ENCODE data around the gene WNT9B. TPM values are rescaled to one million over a fixed set of nuclear protein-coding genes. Genes with fewer than 3 reads are reported as not detected.

The WNT9B gene
- total RNA-seq, 1 experiment from 2014 or later = 0.70 TPM

DNA sequence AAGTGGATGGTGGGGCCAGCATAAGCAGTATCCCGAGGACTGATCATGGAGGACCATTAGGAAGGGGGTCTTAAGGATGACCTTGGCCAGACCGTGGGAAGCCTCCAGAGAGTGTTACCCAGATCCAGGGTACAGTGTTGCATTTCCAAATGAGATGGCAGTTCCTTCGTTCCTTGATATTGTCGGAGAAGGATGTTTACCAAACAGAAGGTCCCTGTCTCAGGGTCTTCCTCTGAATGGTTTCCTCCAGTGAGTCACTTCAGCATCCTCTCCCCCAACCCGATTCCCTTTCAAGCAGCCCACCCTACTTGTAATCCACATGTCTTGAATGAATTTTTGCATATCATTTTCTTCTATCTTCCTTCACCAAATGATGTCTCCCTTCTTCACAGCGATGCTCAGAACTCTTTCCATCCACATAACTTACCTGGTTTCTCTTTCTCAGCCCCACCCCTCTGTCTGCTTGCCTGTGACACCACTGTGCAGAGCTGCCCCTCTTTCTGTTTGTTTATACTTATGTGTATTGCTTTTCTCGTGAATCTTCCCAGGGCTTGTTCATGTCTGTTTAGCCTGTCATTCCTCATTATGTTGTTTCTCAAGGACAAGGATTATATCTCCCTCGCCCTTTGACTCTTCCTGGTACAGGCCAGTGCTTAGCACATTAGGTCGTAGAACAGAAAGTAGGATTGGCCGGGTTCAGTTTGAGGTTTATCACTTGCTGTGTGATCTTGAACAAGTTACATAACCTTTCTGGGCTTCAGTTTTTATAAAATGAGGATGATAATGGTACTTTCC is 77.3 kb downstream of the WNT9B start:
- Histone ChIP-seq H3K4me1 (ENCODE audit: insufficient read depth, low read length) (no peaks in the 10 kb centered on the region), H3K27ac (ENCODE audit: insufficient read length, low read depth, low read length) (no peak overlapping the region), H3T11ph (ENCODE audit: low read length) (no peak overlapping the region), H3K79me2 (ENCODE audit: insufficient read depth, low read length) (peaks cover 18% of the 10 kb centered on the region; the same call in 1 of the 2 replicates), H3K56ac (ENCODE audit: insufficient read length, low read depth, low read length) (no peak overlapping the region), H3K14ac (ENCODE audit: insufficient read depth, low read length) (no peak overlapping the region), H4K91ac (ENCODE audit: insufficient read length, low read depth, low read length) (no peak overlapping the region), H3K9ac (ENCODE audit: extremely low read depth, insufficient read length, low read length) (no peak overlapping the region), H2AK5ac (ENCODE audit: insufficient read length, low read length) (no peak overlapping the region), H3K4me2 (ENCODE audit: insufficient read depth, insufficient read length, low read length) (no peak overlapping the region), H4K20me1 (ENCODE audit: control insufficient read depth, insufficient read depth, insufficient read length) (no peaks in the 10 kb centered on the region), H3K4ac (ENCODE audit: low read depth, low read length) (no peak overlapping the region), H3K18ac (ENCODE audit: insufficient read length, low read depth, low read length) (no peak overlapping the region), H2BK12ac (ENCODE audit: insufficient read length, low read depth, low read length) (no peak overlapping the region), H3K9me3 (ENCODE audit: control insufficient read depth, low read depth, low read length) (no peaks in the 10 kb centered on the region), H2BK120ac (ENCODE audit: low read depth, low read length, poor library complexity, severe bottlenecking) (no peak overlapping the region), H2BK20ac (ENCODE audit: low read depth, low read length, poor library complexity, severe bottlenecking) (no peak overlapping the region), H2AFZ (ENCODE audit: low read length) (no peak overlapping the region), H3K23me2 (ENCODE audit: insufficient read length, low read depth, low read length, poor library complexity, severe bottlenecking) (no peaks in the 10 kb centered on the region), H3K27me3 (ENCODE audit: insufficient read depth, low read length) (no peaks in the 10 kb centered on the region), H4K5ac (ENCODE audit: insufficient read length, low read depth, low read length) (no peak overlapping the region), H3K79me1 (ENCODE audit: insufficient read depth, low read depth, low read length, poor library complexity, severe bottlenecking) (peaks cover 14% of the 10 kb centered on the region), H3K23ac (ENCODE audit: insufficient read length, low read depth, low read length) (no peak overlapping the region), H2BK5ac (ENCODE audit: insufficient read length, low read length) (no peak overlapping the region), H2BK15ac (ENCODE audit: low read depth, low read length) (no peak overlapping the region), H4K8ac (replicated peaks; ENCODE audit: insufficient read length, low read depth, low read length) (no peak overlapping the region)
- no peaks in the 10 kb centered on the region for H3K9me3 Mint-ChIP-seq
- no peak for DNase-seq
- H3K36me3 Mint-ChIP-seq (ENCODE audit: insufficient read depth in 1 of 3, low read depth in 3 of 3) = peaks cover 21 to 34% (median 32%) of the 10 kb centered on the region in 3 experiments; a peak in 6 of 7 replicates
- H3K4me1 Mint-ChIP-seq = peaks cover 7 to 8% of the 10 kb centered on the region in 2 experiments; a peak in 3 of 4 replicates
- H3K27ac Mint-ChIP-seq = no peak overlapping the region
- no CpG with 5 or more reads among the region's 10 CpGs for WGBS (ENCODE audit: extremely low coverage, insufficient read length, low lambda C conversion rate)
- TF ChIP-seq, protein P1, sequence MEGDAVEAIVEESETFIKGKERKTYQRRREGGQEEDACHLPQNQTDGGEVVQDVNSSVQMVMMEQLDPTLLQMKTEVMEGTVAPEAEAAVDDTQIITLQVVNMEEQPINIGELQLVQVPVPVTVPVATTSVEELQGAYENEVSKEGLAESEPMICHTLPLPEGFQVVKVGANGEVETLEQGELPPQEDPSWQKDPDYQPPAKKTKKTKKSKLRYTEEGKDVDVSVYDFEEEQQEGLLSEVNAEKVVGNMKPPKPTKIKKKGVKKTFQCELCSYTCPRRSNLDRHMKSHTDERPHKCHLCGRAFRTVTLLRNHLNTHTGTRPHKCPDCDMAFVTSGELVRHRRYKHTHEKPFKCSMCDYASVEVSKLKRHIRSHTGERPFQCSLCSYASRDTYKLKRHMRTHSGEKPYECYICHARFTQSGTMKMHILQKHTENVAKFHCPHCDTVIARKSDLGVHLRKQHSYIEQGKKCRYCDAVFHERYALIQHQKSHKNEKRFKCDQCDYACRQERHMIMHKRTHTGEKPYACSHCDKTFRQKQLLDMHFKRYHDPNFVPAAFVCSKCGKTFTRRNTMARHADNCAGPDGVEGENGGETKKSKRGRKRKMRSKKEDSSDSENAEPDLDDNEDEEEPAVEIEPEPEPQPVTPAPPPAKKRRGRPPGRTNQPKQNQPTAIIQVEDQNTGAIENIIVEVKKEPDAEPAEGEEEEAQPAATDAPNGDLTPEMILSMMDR (conservative IDR thresholded peaks at IDR 0.05) = no peak
- no peaks in the 10 kb centered on the region for H3K27me3 Mint-ChIP-seq (ENCODE audit: low read depth)
- no peak overlapping the region for H3K4me3 Mint-ChIP-seq
